Left forelimb (tissue), 1 donor: ENCODE data around the gene PLD4.
"Not testable (repeated sequence)": the region's sequence is repeated elsewhere in the genome, so short reads cannot be mapped to it uniquely, and the experiment has no call there.

Experiments used
- DNase-seq: peaks from one replicate; pipeline ENCODE4 v3.0.0-alpha.2; 2018; ENCODE audit warnings: low spot score

The PLD4 gene, protein sequence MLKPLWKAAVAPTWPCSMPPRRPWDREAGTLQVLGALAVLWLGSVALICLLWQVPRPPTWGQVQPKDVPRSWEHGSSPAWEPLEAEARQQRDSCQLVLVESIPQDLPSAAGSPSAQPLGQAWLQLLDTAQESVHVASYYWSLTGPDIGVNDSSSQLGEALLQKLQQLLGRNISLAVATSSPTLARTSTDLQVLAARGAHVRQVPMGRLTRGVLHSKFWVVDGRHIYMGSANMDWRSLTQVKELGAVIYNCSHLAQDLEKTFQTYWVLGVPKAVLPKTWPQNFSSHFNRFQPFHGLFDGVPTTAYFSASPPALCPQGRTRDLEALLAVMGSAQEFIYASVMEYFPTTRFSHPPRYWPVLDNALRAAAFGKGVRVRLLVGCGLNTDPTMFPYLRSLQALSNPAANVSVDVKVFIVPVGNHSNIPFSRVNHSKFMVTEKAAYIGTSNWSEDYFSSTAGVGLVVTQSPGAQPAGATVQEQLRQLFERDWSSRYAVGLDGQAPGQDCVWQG

DNA sequence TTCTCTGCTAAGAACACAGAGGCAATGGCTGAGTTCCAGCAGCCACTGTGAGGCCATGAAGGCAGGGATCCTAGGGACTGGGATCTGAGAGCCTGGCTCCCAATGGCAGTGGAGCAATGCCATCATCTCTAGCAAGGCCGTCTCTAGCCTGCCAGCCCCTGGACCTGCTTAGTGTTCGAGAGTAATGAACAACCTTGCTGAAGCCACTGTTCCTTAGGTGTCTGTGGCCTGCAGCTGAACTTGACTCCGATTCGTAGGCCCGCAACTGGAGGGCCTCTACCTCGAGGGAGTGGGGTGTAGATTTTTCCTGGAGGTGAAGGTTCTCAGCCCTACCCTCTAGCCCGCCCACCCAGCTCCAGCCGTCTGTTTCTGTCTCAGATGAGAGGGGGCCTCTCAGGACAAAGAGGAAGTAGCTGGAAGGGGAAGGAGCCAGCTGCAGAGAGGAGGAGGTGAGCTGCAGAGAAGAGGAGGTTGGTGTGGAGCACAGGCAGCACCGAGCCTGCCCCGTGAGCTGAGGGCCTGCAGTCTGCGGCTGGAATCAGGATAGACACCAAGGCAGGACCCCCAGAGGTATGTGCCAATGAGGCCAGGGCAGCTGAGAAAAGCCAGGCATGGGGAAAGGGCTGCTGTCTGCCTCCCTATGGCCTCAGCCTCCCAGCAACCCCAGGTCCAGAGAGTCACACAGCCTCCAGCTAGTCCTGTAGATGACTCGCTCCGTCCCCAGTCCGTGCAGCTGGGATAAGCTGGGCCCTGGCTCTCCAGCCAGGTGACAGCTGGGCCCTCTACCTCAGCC is at the start of gene PLD4:
Gene PLD4 (plus strand): TSS at position 459 of the 793 bp plus-strand sequence. CDS start 2,262 bp downstream, outside the sequence.
- no peak for DNase-seq

DNA sequence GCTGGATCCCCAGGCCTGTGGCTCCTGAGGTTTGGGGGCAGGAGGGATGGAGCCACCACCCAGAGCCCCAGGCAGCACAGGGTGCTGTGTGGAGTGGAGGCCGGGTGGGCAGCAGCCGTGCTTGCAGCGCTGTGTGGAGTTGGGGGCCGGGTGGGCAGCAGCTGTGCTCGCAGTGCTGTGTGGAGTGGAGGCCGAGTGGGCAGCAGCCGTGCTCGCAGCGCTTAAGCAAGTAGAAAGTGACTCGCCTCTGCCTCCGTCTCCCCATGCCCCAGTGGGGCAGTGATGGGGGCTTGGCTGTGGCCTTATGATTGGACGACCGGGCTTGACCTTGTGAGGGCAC is 49.3 kb upstream of the PLD4 start:
- DNase-seq = no peak

DNA sequence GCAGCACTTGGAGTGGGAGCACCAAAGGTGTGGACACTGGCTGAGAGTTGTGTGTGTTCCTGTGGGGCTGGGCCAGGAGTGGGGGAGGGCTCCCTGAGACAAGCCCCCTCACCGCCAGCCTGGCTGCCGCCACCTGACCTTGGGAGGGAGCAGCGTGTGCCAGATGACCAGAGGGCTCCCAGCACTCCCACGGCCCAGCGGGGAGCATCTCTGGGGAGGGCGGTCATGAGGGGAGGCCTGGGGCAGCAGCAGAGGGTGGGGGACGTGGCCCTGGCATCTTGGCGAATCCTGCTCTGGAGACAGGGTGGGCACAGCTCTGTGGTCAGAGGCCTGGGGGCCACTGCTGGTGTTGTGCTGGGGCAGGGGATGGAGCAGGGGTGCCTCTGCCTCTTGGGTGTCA is 48.9 kb upstream of the PLD4 start:
- DNase-seq = no peak

DNA sequence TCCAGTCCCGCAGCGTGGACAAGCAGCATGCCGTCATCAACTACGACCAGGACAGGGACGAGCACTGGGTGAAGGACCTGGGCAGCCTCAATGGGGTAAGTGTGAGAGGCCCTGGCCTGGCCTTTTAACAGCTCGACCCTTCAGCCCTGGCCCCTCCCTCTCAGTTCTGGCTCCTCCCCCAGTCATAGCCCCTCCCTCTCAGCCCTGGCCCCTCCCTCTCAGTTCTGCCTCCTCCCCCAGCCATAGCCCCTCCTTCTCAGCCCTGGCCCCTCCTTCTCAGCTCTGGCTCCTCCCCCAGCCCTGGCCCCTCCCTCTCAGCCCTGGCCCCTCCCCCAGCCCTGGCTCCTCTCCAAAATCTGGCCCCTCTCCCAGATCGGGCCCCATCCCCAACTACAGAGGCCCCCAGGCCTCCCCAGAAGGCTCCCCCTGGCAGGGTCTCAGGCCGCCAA is 48.4 kb upstream of the PLD4 start:
- DNase-seq = no peak

DNA sequence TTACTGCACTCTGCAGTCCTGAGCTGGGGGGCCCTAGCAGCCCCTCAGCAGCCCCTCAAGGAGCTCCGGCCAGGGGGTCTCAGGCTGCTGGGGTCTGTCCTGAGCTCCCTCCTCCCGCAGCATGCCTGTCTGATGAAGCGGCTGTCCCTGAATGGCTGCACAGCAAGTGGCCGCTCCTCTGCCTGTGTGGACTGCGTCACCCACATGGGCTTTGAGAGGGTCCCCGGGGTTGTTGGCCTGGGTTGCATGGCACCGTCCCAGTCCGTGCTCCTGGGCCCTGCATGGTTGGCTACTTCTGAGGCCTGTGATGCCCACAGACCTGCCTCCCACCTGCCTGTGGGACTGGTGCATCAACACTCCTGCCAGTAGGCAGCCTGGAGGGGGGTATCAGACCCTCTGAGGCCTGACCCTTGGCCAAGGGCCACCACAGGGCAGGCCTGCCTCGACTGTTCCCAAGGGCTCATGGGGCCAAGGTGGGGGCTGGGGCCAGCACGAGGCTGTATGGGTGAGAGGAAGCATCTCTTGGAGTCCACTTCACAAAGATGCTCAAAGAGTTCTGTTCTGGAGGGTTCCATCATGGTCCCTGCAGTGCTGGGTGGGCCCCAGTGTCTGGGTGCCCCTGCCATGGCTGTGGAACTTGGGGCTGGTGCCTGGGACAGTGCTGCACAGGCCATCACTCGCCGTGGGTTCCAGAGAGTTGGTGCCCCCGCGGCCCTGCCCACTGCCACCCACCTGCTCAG is 47.4 kb upstream of the PLD4 start:
- DNase-seq = no peak

DNA sequence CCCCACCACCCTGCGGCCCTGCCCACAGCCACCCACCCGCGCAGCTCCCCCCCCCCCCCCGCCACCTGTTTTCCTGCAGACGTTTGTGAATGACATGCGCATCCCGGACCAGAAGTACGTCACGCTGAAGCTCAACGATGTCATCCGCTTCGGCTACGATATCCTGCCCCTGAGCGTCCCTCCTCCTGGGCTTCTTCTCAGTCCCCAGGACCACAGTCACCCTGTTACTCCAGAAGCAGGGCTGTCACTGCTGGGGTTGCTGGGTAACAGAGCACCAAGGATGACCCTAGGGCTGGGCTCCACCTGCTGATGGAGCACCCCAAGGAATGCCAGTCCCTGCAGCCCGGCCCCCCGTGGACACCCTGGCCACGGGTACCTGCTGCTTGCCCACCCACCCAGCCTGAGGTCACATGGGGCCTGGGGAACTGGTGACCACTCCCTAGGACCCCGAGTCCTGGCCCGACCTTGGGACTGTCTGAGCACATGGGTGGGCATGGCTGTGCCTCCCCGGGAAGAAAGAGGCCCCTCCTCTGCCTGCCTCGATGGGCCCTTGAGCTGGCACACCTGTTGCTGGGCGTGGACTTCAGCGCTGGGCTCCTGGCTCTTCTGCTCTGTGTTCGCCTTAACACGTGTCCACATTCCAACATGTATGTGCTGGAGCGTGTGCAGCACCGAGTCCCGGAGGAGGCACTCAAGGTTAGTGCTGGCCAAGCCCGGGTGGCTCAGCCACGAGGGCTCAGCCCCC is 46.7 kb upstream of the PLD4 start:
- DNase-seq = no peak

DNA sequence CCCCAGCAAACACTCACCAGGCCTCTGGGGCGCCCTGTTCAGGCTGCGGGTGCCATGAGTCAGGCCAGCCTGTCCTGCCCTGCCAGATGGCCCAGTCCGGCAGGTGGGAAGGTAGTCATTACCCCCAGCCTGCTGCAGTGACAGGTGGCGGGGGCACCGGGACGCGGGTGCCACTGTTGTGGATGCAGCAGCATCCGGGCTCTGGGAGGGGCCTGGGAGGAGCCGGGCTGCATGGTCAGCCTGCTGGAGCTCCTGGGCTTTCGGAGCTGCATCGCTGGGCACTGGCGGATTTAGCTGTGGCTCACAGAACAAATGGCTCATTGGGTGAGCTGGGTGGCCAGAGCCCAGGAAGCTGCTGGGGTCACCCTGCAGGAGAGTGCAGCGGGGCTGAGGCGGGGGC is 46.1 kb upstream of the PLD4 start:
- DNase-seq = no peak

DNA sequence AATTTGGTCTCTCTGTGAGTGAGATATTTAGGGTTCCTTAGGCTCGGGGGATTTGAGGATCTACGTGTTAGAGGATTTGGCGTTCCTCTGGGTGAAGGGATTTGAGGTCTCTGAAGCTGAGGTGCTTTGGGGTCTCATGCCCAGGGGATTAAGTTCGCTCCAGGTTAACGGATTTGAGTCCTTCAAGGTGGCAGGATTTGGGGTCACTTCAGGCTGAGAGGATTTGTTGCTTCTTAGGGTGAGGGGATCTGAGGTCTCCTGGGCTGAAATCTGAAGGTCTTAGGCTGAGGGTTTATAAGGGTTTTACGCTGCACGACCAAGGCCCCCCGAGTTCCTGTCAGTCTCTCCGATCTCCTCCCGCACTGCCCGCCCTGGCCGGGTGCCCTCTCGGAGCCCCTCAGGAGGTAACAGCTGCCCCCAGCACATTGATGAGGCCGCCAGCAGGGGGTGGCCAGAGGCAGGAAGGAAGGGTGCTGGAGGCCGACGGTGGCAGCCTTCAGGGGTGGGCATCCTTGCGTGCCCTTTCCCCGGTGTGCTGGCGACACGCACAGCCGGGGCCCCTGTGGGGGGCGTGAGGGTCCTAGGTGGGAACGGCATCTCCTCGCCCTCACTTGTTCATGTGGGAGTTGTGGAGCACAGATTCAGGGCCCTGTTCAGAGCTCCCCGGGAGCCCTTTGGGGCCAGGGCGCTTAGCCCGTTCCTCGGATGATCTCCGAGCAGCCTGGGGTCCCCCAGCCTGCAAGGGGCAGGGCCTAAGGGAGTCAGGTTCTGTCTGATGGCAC is 45.3 kb upstream of the PLD4 start:
- DNase-seq = no peak

DNA sequence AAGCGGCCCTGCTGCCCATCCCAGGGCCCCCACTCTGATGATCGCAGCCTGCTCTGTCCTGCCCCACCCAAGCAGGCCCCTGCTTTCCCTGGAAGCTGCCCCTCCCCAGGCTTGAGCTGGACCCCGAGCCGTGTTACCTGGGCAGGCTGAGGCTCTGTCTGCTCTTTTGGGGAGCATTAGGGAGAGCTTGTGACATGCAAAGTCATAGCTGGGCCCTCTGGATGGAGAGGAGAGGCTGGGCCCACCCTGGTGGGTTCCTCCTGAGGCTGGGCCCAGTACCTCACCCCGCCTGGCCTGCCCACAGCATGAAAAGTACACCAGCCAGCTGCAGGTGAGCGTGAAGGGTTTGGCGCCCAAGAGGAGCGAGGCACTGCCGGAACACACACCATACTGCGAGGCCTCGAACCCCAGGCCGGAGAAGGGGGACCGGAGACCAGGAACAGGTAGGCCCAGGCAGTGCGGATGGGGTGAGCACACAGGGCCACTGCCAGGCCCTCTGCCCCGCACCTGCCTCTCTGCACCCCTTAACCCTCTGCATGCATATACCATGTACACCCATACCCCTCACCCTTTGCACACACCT is 44.6 kb upstream of the PLD4 start:
- DNase-seq = no peak

DNA sequence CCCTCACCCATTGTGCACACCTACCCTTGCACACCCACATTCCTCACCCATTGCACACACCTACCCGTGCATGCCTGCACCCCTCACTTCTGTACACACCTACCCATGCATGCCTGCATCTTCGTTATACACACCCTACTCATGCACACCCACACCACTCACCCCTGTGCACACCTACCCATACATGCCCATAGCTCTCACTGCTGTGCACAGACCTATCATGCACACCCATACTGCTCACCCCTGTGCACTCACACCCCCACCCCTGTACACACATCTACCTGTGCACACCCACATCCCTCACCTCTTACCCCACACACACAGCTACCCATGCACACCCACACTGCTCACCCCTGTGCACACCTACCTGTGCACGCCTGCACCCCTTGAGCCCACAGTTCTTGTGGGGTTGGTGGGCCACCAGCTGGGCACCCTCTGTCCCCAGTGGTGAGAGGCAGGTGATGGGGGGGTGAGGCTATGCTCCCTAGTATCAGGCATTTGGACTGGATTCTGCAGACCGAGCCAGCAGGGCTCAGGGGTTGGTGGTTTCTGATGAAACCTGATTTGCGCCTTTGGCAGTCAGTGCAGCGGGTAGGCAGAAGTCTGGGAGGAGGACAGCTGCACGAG is 44.0 kb upstream of the PLD4 start:
- DNase-seq = no peak

DNA sequence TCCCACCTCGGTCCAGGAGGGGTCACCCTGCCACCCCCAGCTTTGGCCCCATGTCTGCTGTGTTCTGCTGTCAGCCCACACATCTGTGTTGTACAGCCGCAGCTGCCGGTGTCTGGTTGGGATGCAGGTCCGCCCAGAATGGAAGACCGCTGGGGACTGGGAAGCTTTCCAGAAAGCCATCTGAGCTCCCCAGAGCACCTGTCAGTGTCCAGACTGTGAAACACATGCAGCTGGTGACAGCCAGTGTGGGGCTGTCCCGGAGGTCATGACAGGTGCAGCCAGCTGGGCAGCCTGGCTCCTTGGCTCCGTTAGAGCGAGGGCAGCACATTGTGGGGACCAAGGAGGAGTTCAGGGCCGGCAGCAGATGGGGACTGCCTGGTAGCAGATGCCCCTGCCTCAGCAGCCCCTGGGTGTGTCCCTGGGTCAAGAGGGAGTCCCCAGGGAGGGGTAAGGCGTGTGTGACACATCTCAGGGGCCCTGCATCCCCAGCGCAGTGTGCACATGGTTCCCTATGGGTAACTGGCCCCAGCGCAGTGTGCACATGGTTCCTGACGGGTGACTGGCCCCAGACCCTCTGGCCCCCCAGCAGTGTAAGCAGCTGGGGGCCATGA is 43.2 kb upstream of the PLD4 start:
- DNase-seq = peak; percentile 86

DNA sequence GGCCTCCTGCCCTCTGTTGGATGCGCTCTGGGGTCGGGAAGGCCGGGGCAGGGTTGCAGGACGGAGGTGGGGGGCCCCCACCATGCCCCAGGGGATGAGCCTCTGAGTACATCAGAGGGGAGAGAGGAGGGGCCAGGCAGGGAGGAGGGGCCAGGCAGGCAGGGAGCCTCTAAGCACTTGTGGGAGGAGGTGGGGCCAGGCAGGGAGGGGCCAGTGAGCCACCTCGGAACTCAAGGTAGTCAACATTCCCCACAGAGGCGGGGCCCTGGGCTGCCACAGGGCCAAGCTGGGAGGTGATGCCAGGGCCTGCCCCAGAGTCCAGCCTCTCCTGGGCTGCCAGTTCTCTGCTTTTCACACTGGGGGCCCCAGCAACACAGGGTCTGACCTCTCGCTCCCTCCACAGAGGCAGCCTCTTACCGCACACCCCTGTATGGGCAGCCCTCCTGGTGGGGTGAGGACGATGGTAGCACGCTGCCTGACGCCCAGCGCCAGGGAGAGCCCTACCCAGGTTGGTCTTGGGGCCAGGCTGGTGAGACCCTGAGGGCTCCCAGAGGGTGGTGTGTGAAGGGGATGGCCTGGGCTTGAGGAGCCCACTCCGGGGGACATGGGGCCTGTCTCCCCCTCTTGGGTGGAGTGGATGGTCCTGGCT is 42.2 kb upstream of the PLD4 start:
- DNase-seq = no peak

DNA sequence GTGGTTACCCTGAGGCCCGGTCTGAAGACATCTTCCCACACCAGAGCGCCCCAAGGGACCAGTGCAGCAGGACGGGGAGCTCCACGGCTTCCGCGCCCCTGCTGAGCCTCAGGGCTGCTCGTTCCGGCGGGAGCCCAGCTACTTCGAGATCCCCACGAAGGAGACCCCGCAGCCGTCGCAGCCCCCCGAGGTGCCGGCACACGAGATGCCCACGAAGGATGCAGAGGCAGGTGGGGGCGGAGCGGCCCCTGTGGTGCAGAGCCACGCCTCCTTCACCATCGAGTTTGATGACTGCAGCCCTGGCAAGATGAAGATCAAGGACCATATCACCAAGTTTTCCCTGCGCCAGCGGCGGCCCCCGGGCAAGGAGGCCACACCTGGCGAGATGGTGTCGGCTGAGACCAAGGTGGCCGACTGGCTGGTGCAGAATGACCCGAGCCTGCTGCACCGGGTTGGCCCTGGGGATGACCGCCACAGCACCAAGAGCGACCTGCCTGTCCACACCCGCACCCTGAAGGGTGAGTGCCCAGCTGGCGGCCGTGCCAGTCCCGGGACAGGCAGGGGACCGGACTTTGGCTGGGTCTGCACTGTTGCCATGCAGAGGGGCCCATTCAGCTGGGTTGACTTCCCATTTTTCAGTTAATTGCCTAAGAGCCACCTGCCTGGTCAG is 41.6 kb upstream of the PLD4 start:
- no peak for DNase-seq

DNA sequence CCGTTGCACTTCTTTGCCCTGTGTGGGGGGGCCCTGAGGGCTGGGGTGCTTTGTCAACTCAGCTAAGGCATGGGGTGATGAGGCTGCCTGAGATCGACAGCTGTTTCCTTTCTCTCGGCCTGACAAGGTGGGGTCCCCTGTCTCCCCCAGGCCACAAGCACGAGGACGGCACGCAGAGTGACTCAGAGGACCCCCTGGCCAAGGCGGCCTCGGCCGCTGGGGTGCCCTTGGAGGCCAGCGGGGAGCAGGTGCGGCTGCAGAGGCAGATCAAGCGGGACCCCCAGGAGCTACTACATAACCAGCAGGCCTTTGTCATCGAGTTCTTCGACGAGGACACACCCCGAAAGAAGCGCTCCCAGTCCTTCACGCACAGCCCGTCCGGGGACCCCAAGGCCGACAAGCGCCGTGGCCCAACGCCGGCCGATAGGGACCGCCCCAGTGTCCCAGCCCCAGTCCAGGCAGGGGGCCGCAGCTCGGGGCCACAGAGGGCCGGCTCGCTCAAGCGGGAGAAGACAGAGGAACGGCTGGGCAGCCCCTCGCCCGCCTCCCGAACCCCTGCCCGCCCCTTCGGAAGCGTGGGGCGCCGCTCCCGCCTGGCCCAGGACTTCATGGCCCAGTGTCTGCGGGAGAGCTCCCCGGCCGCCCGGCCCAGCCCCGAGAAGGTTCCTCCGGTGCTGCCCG is 40.9 kb upstream of the PLD4 start:
- DNase-seq = no peak

DNA sequence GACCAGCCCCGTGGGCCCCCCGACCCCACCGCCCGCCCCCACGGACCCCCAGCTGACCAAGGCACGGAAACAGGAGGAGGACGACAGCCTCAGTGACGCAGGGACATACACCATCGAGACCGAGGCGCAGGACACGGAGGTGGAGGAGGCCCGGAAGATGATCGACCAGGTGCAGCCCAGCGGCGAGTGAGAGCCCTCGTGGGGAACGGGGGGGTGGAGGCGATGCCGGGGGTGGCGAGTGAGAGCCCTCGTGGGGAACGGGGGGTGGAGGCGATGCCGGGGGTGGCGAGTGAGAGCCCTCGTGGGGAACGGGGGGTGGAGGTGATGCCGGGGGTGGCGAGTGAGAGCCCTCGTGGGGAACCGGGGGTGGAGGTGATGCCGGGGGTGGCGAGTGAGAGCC is 40.3 kb upstream of the PLD4 start:
- DNase-seq = not testable (repeated sequence)

DNA sequence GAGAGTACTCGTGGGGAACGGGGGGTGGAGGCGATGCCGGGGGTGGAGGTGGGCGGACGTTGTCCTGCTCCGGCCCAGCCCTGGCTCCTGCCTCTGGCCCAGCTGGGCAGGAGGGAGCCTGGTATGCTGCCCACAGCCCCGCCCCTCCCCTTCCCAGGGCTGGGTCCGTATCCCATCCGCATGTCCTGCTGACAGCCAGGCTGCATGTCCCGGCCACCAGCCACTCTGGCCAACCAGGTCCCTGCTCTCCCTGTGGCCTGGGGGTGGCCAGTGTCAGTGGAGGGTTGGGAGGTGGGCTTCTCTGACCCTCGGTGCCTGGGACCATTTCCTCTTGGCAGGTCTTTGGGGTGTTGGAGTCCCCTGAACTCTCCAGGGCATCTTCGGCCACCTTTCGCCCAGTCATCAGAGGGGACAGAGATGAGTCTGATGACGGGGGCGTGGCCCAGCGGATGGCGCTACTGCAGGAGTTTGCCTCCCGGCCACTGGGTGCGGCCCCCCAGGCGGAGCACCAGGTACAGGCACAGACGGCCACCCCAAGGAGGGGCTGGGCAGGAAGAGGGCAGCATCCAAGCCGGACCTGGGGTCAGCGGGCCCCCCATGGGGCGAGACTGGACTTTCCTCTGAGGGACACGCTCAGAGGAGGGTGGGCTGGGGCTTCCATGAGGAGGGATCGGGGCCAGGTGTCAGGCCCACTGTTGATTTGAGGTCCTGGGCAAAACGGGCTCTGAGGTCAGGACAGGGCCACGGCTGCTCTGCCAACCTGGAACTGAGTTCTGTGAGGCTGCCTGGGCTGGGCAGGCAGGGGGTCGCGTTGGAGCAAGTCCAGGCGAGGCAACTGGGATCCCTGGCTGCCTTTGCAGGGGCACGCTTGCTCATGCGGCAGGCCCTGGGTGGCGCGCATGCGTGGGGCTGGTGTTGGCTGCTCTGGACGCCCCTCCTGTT is 39.4 kb upstream of the PLD4 start:
- DNase-seq = no peak
